ENCODE results near the gene BPNT1.
"Not testable (repeated sequence)": the region's sequence is repeated elsewhere in the genome, so short reads cannot be mapped to it uniquely, and the experiment has no call there.

The BPNT1 gene

DNA sequence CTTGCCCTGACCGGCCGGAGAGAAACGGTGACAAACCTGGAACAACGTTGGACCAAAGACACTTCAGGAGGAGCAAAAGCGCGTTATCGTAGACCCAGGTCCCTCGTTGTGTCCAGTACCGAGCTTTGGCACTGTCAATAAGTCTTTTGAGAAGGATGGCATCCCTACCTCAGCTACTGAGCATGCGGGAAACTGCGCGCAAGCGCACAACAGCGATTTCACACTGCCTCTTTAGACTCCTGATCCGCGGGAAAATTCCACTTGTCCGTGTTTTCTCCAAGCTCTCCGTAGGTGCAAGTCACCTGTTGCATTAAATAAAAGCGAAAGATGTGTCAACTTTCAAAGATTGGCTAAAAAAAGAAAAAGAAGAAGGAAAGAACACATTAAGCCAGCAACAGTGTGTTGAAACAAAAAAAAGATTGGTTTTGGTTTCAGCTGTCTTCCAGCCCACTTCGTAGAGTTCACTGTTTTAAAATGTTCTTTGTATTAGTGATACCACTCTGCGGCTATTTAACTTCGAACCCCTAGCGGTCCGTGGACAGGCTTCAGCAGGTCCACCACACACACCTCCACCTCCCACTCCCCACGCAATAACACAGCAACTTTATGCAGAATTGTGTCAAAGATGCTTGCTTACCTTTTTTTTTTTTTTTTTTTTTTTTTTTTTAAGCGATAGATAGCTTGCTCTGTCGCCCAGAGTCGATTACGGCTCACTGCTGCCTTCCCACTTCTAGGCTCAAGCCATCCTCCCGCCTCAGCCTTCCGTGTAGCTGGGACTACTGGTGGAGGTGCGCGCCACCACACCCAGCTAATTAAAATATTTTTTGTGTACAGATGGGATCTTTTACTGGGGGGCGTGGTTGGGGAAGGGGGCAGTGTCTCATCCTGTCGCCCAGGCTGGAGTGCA lies at the start of gene BPNT1:
Gene BPNT1 (minus strand): TSS at position 139 of the 907 bp plus-strand sequence. CDS start 9,942 bp downstream, outside the sequence.
- DNase-seq (ENCODE audit: low read depth): peak; percentile 95

DNA sequence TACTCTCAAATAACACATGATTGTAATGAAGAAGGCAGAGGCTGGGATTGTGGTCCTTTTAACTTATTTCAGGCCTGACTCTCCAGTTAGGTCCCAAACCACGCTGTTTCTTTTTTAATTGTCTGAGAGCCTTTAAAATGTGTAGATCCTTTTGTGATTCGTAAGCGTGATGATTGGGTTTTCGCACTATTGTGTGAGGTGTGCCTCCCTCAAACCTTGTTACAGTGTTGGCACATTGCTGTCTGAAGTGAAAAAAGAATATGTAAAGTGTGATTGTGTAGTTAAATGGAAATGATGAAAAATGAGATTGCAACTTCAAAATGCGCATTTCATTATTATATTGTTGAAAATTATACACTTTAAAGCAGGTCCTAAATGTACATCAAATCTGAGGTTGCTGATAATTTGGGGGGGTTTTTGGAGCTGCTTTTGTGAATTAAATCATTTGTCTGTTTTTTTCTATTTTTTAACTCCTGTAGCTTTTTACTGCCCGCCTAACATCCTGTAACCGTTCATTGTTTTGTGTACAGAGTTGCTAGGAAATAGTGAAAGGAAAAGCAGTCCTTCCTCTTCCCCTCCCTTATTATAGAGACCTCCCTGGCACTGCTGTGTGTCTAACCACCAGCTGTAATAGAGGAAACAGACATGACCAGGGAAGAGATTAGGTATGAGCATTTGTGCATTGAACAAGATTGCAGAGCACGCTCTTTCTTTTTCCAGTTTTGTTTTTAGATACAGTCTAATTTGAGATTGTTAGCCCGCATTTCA lies 47.6 kb upstream of the BPNT1 start:
- peak; percentile 5 for DNase-seq (ENCODE audit: low read depth)

DNA sequence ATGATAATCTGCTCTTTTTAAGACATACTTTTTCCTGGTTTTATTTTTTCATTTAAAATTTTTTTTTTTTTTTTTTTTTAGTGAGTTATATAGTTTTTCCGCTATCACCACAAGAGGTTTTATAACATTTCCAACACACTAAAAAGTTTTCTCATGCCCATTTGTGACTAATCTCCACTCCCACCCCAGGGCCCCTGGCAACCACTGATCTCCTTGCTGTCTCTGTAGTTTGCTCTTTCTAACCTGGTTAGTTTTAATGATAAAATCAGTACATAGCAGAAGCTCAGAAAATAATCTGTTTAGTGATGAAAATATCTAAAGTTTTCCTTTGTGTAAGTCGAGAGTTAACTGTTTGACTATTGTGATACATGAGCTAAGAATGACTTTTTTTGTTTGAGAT lies 46.2 kb upstream of the BPNT1 start:
- DNase-seq (ENCODE audit: low read depth): no peak

DNA sequence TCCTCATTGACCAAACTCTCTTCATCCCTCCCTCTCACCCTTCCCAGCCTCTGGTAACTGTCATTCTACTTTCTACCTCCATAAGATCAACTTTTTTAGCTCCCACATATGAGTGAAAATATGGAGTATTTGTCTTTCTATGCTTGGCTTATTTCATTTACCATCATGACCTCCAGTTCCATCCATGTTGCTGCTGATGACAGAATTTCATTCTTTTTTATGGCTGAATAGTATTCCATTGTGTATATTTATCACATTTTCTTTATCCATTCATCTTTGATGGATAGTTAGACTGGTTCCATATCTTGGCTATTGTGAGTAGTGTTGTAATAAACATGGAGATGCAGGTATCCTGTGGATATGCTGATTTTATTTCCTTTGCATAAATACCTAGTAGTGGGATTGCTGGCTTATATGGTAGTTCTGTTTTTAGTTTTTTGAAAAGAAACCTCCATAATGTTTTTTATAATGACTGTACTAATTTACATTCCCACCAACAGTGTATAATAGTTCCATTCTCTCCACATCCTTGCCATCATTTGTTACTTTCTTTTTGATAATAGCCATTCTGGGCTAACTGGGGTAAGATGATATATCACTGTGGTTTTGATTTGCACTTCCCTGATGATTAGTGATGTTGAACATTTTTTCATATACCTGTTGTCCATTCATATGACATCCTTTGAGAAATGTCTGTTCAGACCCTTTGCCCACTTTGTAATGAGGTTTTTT lies 40.1 kb upstream of the BPNT1 start:
- DNase-seq (ENCODE audit: low read depth): no peak

- DNase-seq (ENCODE audit: low read depth): no peak
Measured at GRCh38 chr1:220127076-220127475, 37.5 kb upstream of the BPNT1 start.

DNA sequence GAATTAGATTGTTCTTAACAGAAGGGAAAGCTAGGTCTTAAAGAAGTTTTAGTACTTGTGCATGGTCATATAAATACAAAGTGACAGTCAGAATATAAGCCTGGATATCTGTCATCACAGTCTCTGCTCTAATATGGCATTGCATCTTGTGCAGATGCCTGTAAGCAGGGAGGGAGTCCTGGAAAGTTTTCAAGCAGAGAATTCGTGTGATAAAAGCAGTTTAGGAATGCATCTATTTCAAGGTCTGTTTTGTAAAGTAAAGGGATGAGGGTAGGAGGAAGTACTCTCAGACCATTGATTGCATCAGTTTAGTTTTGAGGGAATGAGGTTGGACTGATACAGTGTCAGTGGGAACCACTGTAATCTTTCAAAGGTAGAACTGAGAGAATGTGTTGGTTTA lies 35.0 kb upstream of the BPNT1 start:
- no peak for DNase-seq (ENCODE audit: low read depth)

DNA sequence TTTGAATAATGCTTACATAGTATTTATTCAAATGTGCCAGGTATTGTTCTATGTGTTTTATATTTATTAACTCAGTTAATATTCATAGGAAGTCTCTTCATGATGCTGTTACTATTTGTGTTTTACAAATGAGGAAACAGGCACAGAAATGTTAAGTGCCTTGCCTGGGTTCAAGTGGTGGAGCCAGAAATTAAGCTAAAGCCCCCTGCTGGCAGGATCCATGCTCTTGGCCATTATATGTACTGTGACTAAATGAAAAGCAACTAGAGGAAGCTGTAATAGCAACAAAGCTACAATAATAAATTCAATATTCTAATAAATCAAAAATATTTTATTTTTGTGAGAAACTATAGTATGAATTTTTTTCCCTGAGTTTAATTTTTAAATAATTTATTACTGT lies 34.3 kb upstream of the BPNT1 start:
- peak; percentile 17 for DNase-seq (ENCODE audit: low read depth)

DNA sequence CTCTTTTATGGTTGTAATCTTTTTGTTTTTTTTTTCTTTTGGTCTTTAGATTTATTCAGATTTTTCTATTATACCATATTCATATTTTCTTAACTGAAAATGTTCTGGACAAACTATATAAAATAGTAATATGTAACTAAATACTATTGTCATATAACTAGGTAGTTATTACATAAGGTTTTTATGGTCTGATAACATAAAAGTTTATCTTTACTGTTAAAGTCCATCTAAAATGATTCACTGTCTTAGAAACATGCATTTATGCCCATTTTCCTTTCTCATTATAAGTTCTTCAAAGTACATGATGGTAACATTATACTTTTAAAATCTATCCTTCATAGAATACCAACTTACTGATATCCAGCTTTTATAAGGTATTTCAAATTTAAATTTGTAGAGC lies 33.5 kb upstream of the BPNT1 start:
- no peak for DNase-seq (ENCODE audit: low read depth)

DNA sequence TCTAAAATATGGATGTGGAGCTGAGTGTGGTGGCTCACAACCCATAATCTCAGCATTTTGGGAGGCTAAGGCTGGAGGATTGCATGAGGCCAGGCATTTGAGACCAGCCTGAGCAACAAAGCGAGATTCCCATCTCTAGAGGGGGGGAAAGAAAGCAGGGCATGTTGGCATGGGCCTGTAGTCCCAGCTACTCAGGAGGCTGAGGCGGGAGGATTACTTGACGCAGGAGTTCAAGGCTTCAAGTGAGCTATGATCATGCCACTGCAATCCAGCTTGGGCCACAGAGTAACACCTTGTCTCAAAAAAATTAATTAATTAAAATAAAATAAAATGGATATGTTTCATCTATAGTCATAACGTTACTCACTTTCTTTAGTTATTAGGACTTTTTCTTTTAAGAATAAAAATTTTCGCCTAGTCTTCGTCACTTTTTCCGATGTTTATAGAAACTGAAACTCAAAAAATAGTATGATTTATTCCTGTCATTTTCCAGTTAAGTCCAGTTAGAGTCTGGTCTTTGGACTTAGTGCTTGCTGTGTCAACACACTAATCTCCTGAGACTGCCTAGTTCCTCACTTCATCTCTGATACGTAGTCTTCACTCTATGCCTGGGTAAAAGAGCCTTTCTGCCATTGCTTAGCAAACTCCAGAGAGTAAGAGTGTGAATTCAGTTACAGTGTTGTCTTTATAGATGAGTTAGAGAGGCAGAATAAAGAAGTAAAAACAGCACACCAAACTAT lies 32.4 kb upstream of the BPNT1 start:
- DNase-seq (ENCODE audit: low read depth): no peak

DNA sequence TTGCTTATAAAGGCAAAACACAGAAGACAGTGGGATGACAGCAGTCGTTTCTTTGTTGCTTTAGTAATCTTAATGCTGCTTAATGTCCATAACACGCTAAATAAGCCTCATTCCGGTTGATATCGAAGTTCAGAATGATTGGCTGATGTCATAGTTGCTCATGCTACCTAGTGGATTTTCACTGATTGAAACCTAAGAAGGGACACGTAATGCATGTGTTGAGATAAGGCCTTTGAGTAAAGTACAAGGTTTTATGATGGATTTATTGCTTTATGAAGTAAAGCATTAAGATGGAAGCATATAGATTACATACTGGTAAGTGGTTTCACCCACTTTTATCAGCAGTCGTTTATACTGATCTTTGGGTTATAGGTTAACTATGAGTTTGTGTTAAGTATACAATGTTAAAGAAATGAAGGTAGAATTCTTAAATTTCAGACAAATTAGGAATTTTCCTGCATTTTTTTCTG lies 29.5 kb upstream of the BPNT1 start:
- no peak for DNase-seq (ENCODE audit: low read depth)

- no peak for DNase-seq (ENCODE audit: low read depth)
Measured at GRCh38 chr1:220113136-220113695, 23.6 kb upstream of the BPNT1 start.

- not testable (repeated sequence) for DNase-seq (ENCODE audit: low read depth)
Measured at GRCh38 chr1:220112600-220112999, 23.0 kb upstream of the BPNT1 start.

DNA sequence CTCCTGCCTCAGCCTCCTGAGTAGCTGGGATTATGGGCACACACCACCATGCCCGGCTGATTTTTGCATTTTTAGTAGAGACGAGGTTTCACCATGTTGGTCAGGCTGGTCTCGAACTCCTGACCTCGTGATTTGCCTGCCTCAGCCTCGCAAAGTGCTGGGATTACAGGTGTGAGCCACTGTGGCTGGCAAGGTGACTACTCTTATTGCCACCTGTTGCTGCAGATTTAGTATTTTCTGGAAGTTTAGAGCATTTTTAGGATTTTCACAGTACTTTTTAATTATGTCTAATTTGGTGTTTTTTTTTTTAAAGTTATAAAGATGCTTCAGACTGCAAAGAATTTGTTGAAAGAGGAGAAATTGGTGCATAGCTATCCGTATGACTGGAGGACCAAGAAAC lies 20.9 kb upstream of the BPNT1 start:
- DNase-seq (ENCODE audit: low read depth): not testable (repeated sequence)

GRCh38 chr1:220099826-220100225 lies 10.2 kb upstream of the BPNT1 start:
- DNase-seq (ENCODE audit: low read depth): no peak

GRCh38 chr1:220094016-220094911 lies 4.7 kb upstream of the BPNT1 start, which contains the start of gene IARS2:
Gene IARS2, plus strand, starts transcription at chr1:220094132. Its CDS starts 85 bp downstream, at chr1:220094217.
- DNase-seq (ENCODE audit: low read depth): peak; percentile 72

DNA sequence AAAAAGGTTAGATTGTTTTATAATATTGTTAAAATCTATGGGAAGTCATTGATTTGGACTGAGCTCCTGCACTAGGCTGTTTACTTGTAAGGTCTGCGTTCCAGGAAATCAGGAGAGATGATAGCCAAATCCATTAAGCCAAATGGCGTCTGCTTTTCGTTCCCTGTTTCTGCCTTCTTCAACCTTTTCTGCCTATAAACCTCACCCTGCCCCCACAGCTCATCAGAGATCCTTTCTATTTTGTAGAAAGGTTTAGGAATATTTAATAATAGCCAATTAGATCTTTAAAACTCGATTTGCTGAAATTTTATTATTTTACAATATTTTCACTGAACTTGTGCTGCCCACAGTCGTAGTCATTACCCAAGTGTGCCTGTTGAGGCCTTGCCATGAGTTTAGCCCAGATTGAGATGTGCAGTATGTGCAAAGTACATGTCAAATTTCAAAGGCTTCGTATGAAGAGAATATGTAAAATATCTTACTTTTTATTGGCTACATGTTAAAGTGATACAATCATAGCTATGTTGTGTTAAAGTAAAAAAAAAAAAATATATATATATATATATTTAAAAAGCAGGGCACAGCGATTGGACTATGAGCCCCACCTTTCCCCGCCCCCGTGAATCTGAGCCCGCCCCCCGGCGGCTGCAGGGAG lies 3.9 kb upstream of the BPNT1 start:
- DNase-seq (ENCODE audit: low read depth): no peak

- DNase-seq (ENCODE audit: low read depth): no peak
Measured at GRCh38 chr1:220092694-220093093, 3.1 kb upstream of the BPNT1 start.

DNA sequence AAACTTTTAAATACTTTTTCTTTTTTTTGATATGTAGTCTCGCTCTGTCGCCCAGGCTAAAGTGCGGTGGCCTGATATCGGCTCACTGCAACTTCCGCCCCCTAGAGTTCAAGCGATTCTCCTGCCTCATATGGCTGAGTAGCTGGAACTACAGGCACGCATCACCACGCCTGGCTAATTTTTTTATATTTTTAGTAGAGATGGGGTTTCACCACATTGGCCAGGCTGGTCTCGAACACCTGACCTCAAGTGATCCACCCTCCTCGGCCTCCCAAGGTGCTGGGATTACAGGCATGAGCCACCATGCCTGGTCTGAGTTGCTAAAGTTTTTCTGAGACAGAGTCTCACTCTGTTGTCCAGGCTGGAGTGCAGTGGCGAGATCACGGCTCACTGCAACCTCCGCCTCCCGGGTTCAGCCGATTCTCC lies 3.3 kb downstream of the BPNT1 start:
- DNase-seq (ENCODE audit: low read depth): not testable (repeated sequence)

- DNase-seq (ENCODE audit: low read depth): no peak
Measured at GRCh38 chr1:220084460-220084859, 5.1 kb downstream of the BPNT1 start.

All from CMK (cell line).